Endothelial cell of umbilical vein (primary cell): ENCODE measurements around the gene ENKD1. TPM values are rescaled to one million over a fixed set of nuclear protein-coding genes. Genes with fewer than 3 reads are reported as not detected.

Experiments used
- BruUV-seq: library from RNA; stranded (reverse); fragments of 400-500 nt; replicated peaks from 2 replicates; lab custom pipeline; 2021; lab: Mats Ljungman, UMichigan
- CTCF ChIA-PET: fragments of 300-600, 350-600 bp; sonication (Branson Sonifier 250); formaldehyde crosslinking; loops from one replicate; lab custom pipeline; 2021; ENCODE audit warnings: antibody characterized with exemption, inconsistent platforms; lab: Charles Lee
- POLR2A ChIA-PET: fragments of 300-600, 350-600 bp; sonication (Branson Sonifier 250); formaldehyde crosslinking; loops from one replicate; lab custom pipeline; 2021; ENCODE audit warnings: antibody characterized with exemption, inconsistent platforms; lab: Charles Lee
- DNase-seq: peaks from one replicate; pipeline ENCODE4 v3.0.0-alpha.2; 2011; ENCODE audit warnings: low read depth, low spot score
- FAIRE-seq: peaks from 2 replicates; lab custom pipeline; 2011; peaks lifted over from hg19 to GRCh38; lab: Jason Lieb, UNC
- H2AFZ ChIP-seq: 2 replicates; pipeline ENCODE4 v1.6.0; 2012; ENCODE audit warnings: low read depth, low read length, control low read depth, inconsistent platforms
- H3K27ac ChIP-seq: 2 replicates; pipeline ENCODE4 v1.5.1; 2011; ENCODE audit warnings: low read depth, mild to moderate bottlenecking, control low read depth, low read length, moderate library complexity; ENCODE audit not compliant: insufficient read depth
- H3K27me3 ChIP-seq, 2 experiments: 2 replicates each; pipeline versions ENCODE4 v1.6.0 to v1.6.1; 2011; ENCODE audit warnings: low read length in 2 of 2, mixed read lengths in 1 of 2; ENCODE audit not compliant: control insufficient read depth in 2 of 2, insufficient read depth in 2 of 2
- H3K36me3 ChIP-seq, 2 experiments: 2 replicates in 1 of 2; 3 replicates in 1 of 2; pipeline ENCODE4 v1.5.1; 2011; ENCODE audit warnings: low read length in 2 of 2, mild to moderate bottlenecking in 1 of 2, moderate library complexity in 1 of 2; ENCODE audit not compliant: control insufficient read depth in 2 of 2, insufficient read depth in 2 of 2; ENCODE audit errors: extremely low read depth in 1 of 2
- H3K4me1 ChIP-seq: 3 replicates; pipeline ENCODE4 v1.5.1; 2011; ENCODE audit warnings: mild to moderate bottlenecking, low read length; ENCODE audit not compliant: control insufficient read depth, insufficient read depth; ENCODE audit errors: extremely low read depth
- H3K4me2 ChIP-seq: 2 replicates; pipeline ENCODE4 v1.6.1; 2011; ENCODE audit warnings: low read length, control low read depth, mixed read lengths; ENCODE audit not compliant: insufficient read depth
- H3K4me3 ChIP-seq, 3 experiments: fragments of 200-600 bp in 1 of 3; sonication (generic), shearing (Covaris generic) in 1 of 3; replicated peaks in 1 of 3; 2 replicates each; pipeline ENCODE4 v1.5.1; 2011 to 2016; ENCODE audit warnings: control low read depth in 3 of 3, low read length in 3 of 3, mild to moderate bottlenecking in 2 of 3, inconsistent platforms in 1 of 3, low read depth in 1 of 3, moderate library complexity in 1 of 3; ENCODE audit not compliant: insufficient read depth in 1 of 3
- H3K79me2 ChIP-seq: 2 replicates; pipeline ENCODE4 v1.6.0; 2012; ENCODE audit warnings: low read length, inconsistent platforms; ENCODE audit not compliant: control insufficient read depth, insufficient read depth
- H3K9ac ChIP-seq: replicated peaks from 2 replicates; pipeline ENCODE3; 2011; ENCODE audit warnings: low read length, control low read depth; ENCODE audit not compliant: insufficient read depth; ENCODE audit errors: extremely low read depth
- H3K9me1 ChIP-seq: replicated peaks from 3 replicates; pipeline ENCODE4 v1.6.0; 2011; ENCODE audit warnings: mild to moderate bottlenecking, low read length; ENCODE audit not compliant: control insufficient read depth, insufficient read depth; ENCODE audit errors: extremely low read depth
- H3K9me3 ChIP-seq: replicated peaks from 2 replicates; pipeline ENCODE4 v1.5.1; 2012; ENCODE audit warnings: low read length, inconsistent platforms; ENCODE audit not compliant: control insufficient read depth, insufficient read depth
- H4K20me1 ChIP-seq: replicated peaks from 2 replicates; pipeline ENCODE3; 2011; ENCODE audit warnings: mild to moderate bottlenecking, low read length; ENCODE audit not compliant: control insufficient read depth, insufficient read depth; ENCODE audit errors: extremely low read depth
- EZH2 ChIP-seq: IDR thresholded peaks from 2 replicates; pipeline ENCODE4 v1.6.1; 2012; ENCODE audit warnings: borderline replicate concordance, low read depth, mild to moderate bottlenecking, moderate library complexity, low read length, inconsistent platforms; ENCODE audit not compliant: severe bottlenecking
- FOS ChIP-seq: IDR thresholded peaks from 2 replicates; pipeline ENCODE4 v1.6.1; 2011; ENCODE audit warnings: mild to moderate bottlenecking, low read length, moderate library complexity, borderline replicate concordance; ENCODE audit not compliant: insufficient read depth
- GATA2 ChIP-seq: IDR thresholded peaks from 2 replicates; pipeline ENCODE4 v1.7.0; 2011; ENCODE audit warnings: low read depth, mild to moderate bottlenecking, moderate library complexity, mixed read lengths, low read length; ENCODE audit not compliant: insufficient read length, insufficient read depth
- JUN ChIP-seq: IDR thresholded peaks from 2 replicates; pipeline ENCODE4 v1.6.1; 2011; ENCODE audit warnings: borderline replicate concordance, low read depth; ENCODE audit not compliant: insufficient read length, insufficient read depth
- MYC ChIP-seq: IDR thresholded peaks from one replicate; pipeline ENCODE4 v1.6.1; 2011; ENCODE audit warnings: mild to moderate bottlenecking, low read depth, low read length
- POLR2A ChIP-seq: IDR thresholded peaks from 2 replicates; pipeline ENCODE4 v1.6.1; 2012; ENCODE audit warnings: low read depth, mild to moderate bottlenecking, control low read depth, low read length
- POLR2AphosphoS5 ChIP-seq: IDR thresholded peaks from 2 replicates; pipeline ENCODE4 v1.6.1; 2012; ENCODE audit warnings: low read depth, mild to moderate bottlenecking, control low read depth, low read length, moderate library complexity; ENCODE audit not compliant: insufficient read depth
- dilution Hi-C: fragments of 300-500 bp; cut with MboI; formaldehyde crosslinking; loops from one replicate; pipeline ENCODE4 v1.15.0; 2019; ENCODE audit warnings: low sequenced_read_pairs; ENCODE audit not compliant: extremely low pct_ligation_motif_present
- intact Hi-C: fragments of 100-400 bp; cut with micrococcal nuclease; formaldehyde crosslinking; loops from one replicate; pipeline ENCODE4 v1.10.0; 2022
- polyA plus RNA-seq, 4 experiments: library from polyadenylated mRNA; depleted of rRNA in 3 of 4; stranded (reverse) in 3 of 4; unstranded in 1 of 4; fragments of >200 nt; gene quantifications; 2 replicates each; pipeline versions ENCODE4 v1.2.1 to v1.2.3, GENCODE V29; 2011 to 2012; ENCODE audit warnings: missing spikeins in 1 of 4
- total RNA-seq: library from RNA; stranded (reverse); gene quantifications from 2 replicates; pipeline ENCODE4 v1.2.3, GENCODE V29; 2021
- TF ChIP-seq, protein P1 (sequence below): IDR thresholded peaks from 2 replicates; pipeline ENCODE4 v1.6.1; 2011; ENCODE audit not compliant: insufficient read depth, insufficient read length
- TF ChIP-seq, protein P2 (sequence below), 2 donors: IDR thresholded peaks; 1 replicate in 1 of 2; 2 replicates in 1 of 2; pipeline ENCODE4 v1.5.1; 2011; ENCODE audit warnings: low read length in 2 of 2, mild to moderate bottlenecking in 2 of 2, moderate library complexity in 2 of 2, control low read depth in 1 of 2, inconsistent platforms in 1 of 2, low read depth in 1 of 2; ENCODE audit not compliant: insufficient read depth in 1 of 2; ENCODE audit errors: extremely low read depth in 1 of 2

Gene ENKD1
- total and polyA plus RNA-seq, 2 donors (not counting 3 experiments of a cell fraction or from before 2014, with no cell fraction given) = 16.7 to 17.3 TPM

DNA sequence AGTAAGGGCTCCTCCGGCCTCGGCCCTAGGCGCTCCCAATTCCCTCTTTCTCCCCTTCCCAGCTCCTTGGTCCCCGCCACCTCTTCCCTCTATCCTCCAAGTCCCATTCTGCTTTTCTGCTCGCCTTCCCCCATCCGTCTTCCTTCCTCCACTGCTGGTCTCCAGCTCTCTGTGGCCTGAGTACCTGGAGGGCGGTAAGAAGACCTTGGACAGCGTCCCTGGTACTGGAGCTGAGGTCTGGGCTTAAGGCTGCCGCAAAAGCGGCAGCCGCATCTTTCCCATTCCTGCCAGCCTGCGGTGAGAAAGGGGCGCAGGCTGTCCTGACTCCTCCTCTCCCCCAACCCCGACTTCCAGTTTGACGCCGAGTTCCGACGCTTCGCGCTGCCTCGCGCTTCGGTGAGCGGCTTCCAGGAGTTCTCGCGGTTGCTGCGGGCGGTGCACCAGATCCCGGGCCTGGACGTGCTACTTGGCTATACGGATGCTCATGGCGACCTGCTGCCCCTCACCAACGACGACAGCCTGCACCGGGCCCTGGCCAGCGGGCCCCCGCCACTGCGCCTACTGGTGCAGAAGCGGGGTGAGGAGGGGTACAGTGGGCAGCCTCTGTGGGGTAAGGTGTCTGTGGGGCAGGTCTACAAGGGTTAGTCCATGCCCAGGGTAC, 5.3 kb downstream of the ENKD1 start:
- Histone ChIP-seq H3K79me2 (no peaks in the 10 kb centered on the region), H3K9me3 (no peaks in the 10 kb centered on the region), H3K9ac (no peak overlapping the region), H3K4me3 (peak overlapping the region in 2 of 3 experiments; percentile 24 to 70), H3K27ac (no peak overlapping the region), H4K20me1 (no peaks in the 10 kb centered on the region), H3K9me1 (no peaks in the 10 kb centered on the region), H3K4me1 (peaks cover 14% of the 10 kb centered on the region), H3K27me3 (no peaks in the 10 kb centered on the region), H2AFZ (peak overlapping the region; percentile 44), H3K4me2 (peak overlapping the region; percentile 56), H3K36me3 (peaks cover 0 to 6% of the 10 kb centered on the region in 2 experiments)
- POLR2A ChIA-PET = no interaction called here
- CTCF ChIA-PET = interaction anchor here (1.1 to 2.1 kb wide), 7 partner anchors 11 to 140 kb away, joined by 3 to 31 read pairs (median 6); partner anchors contain the start of gene CARMIL2
- FAIRE-seq = peak; percentile 70
- intact Hi-C loops (loop anchor here (2.0 kb wide), 1 partner anchor 122 kb away; no protein-coding TSS in a partner anchor), dilution Hi-C loops (no loop called here)
- no TSS peak for BruUV-seq
- peak; percentile 61 for DNase-seq
- no peak for TF ChIP-seq JUN
- TF ChIP-seq POLR2AphosphoS5 = peak; percentile 0

DNA sequence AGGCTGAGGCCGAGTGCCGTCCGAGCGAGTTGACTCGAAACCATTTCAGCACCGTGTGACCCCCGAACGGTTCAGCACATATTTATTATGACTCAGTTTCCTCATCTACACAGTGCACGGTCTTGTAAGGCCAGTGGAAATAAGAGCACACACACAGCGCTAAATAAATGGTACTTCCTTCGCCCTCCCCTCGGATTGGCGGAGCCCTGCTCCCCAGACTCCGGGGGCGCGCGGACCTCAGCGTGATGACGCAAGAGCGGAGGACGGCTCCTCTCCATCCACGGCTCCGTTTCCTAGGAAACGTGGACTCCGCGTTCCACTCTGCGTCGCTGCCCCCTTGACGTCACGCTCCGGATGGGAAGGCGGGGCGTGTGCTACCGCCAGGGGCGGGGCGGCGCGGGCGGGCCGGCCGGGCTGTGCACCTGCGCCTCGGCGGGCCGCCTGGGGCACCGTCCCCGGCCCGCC, 6.0 kb downstream of the ENKD1 start, which contains the start of gene PARD6A:
PARD6A (plus strand) TSS at position 397 of the 465 bp plus-strand sequence. CDS start 79 bp downstream, outside the sequence.
- DNase-seq (peak; percentile 94), FAIRE-seq (peak; percentile 96)
- dilution Hi-C loops (no loop called here), intact Hi-C loops (loop anchor here (1.0 to 2.0 kb wide), 2 partner anchors 98 to 122 kb away; partner anchors contain the start of gene CTCF)
- Histone ChIP-seq H3K36me3 (peaks cover 0 to 6% of the 10 kb centered on the region in 2 experiments), H3K4me3 (peak within 1 kb of the TSS; percentile 32 to 70 (median 64)), H2AFZ (peak within 1 kb of the TSS; percentile 83), H4K20me1 (no peaks in the 10 kb centered on the region), H3K27ac (peak within 1 kb of the TSS; percentile 44), H3K4me2 (peak within 1 kb of the TSS; percentile 75), H3K9ac (peak within 1 kb of the TSS; percentile 51), H3K9me1 (no peaks in the 10 kb centered on the region), H3K27me3 (no peaks in the 10 kb centered on the region), H3K9me3 (no peaks in the 10 kb centered on the region), H3K79me2 (no peaks in the 10 kb centered on the region), H3K4me1 (peaks cover 9% of the 10 kb centered on the region)
- TF ChIP-seq POLR2A (no peak), MYC (no peak), EZH2 (no peak), GATA2 (no peak), POLR2AphosphoS5 (no peak), FOS (no peak), JUN (no peak)
- TF ChIP-seq, protein P1, sequence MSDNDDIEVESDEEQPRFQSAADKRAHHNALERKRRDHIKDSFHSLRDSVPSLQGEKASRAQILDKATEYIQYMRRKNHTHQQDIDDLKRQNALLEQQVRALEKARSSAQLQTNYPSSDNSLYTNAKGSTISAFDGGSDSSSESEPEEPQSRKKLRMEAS = no peak
- TF ChIP-seq, protein P2, sequence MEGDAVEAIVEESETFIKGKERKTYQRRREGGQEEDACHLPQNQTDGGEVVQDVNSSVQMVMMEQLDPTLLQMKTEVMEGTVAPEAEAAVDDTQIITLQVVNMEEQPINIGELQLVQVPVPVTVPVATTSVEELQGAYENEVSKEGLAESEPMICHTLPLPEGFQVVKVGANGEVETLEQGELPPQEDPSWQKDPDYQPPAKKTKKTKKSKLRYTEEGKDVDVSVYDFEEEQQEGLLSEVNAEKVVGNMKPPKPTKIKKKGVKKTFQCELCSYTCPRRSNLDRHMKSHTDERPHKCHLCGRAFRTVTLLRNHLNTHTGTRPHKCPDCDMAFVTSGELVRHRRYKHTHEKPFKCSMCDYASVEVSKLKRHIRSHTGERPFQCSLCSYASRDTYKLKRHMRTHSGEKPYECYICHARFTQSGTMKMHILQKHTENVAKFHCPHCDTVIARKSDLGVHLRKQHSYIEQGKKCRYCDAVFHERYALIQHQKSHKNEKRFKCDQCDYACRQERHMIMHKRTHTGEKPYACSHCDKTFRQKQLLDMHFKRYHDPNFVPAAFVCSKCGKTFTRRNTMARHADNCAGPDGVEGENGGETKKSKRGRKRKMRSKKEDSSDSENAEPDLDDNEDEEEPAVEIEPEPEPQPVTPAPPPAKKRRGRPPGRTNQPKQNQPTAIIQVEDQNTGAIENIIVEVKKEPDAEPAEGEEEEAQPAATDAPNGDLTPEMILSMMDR (IDR thresholded peaks at IDR 0.05; ENCODE audit: extremely low read depth in 1 of 2, insufficient read depth in 1 of 2, low read depth in 1 of 2, low read length in 2 of 2) = no peak
- CTCF ChIA-PET = interaction anchor here (0.8 to 2.1 kb wide), 16 partner anchors 10 to 146 kb away, joined by 3 to 31 read pairs (median 5); partner anchors contain the start of genes CARMIL2 and CTCF
- POLR2A ChIA-PET = interaction anchor here (1.5 kb wide), 1 partner anchor 139 kb away, joined by 3 read pairs; no protein-coding TSS in a partner anchor
- BruUV-seq = no TSS peak
